HL-60 (cell line): ENCODE data around the gene TTI1.
"Not testable (repeated sequence)": the region's sequence is repeated elsewhere in the genome, so short reads cannot be mapped to it uniquely, and the experiment has no call there.

Experiments
- DNase-seq, 2 experiments: peaks; one replicate each; pipeline ENCODE4 v3.0.0-alpha.2; 2010 to 2020; ENCODE audit warnings: low read depth in 1 of 2, low spot score in 1 of 2
- H3K27ac ChIP-seq: fragments of 250-450 bp; sonication (Bioruptor Pico); replicated peaks from 2 replicates; pipeline ENCODE4 v1.5.1; 2020; ENCODE audit warnings: mild to moderate bottlenecking, moderate library complexity
- H3K27me3 ChIP-seq: fragments of 250-450 bp; sonication (Bioruptor Pico); 2 replicates; pipeline ENCODE4 v1.5.1; 2021; ENCODE audit warnings: mild to moderate bottlenecking, moderate library complexity; ENCODE audit not compliant: insufficient read depth, poor library complexity, severe bottlenecking
- H3K4me3 ChIP-seq: replicated peaks from 2 replicates; pipeline ENCODE4 v1.5.1; 2011; ENCODE audit warnings: mild to moderate bottlenecking, control low read depth, low read length; ENCODE audit not compliant: insufficient read depth
- GABPA ChIP-seq: IDR thresholded peaks from 2 replicates; pipeline ENCODE4 v1.6.1; 2012; ENCODE audit warnings: low read depth
- POLR2AphosphoS5 ChIP-seq: IDR thresholded peaks from 2 replicates; pipeline ENCODE4 v1.6.1; 2012; ENCODE audit warnings: low read depth
- SPI1 ChIP-seq: IDR thresholded peaks from 2 replicates; pipeline ENCODE4 v1.6.1; 2012; ENCODE audit warnings: low read depth, mild to moderate bottlenecking, borderline replicate concordance
- TF ChIP-seq, protein P1 (sequence below): IDR thresholded peaks from one replicate; pipeline ENCODE4 v1.5.1; 2011; ENCODE audit warnings: low read length, control low read depth, inconsistent platforms; ENCODE audit not compliant: insufficient read depth
- TF ChIP-seq, protein P2 (sequence below): IDR thresholded peaks from 2 replicates; pipeline ENCODE4 v1.6.1; 2012; ENCODE audit warnings: low read depth; ENCODE audit not compliant: insufficient replicate concordance

The TTI1 gene

DNA sequence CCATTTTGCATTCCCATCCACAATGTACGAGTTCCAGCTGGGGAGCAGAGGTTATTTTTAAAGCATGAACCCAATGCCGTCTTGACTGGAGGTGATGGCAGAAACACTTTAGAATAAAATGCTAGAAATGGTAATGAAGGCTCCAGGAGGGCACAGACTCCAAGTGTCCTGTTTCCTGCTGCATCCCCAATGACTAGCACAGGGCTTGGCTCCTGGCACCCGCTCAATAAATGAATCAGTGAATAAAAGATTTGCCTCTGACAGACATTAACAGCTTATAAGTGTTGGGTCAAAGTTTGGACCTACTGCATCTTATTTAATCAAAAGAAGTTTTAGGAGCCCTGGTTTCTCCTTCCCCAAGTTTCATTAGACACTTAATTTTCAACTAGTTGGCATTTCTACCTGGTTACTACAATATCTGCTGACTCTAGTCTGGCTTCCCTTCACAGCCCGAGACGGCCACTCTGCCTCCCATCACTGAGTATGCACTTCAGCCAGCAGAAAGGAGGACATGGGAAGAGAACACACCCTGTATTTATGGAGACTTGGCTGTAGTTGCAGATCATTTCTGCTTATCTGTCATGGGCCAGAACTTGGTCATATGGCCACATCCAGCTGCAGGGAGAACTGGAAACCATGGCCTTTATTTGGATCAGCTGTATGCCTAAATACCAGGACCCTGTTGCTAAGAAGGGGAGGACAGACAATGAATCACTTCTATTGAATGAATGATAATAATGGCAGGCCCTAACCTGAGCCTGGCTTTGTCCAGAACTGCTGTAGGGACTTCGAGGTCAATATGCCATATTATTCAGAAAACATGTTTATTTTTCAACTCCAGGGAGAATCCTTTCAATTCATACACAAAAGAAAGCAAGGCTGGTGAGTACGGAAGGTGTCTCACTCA, 63.1 kb downstream of the TTI1 start:
- no peak overlapping the region for H3K4me3 ChIP-seq
- H3K27me3 ChIP-seq, result no peaks in the 10 kb centered on the region
- no peak for TF ChIP-seq GABPA
- TF ChIP-seq, protein P1, sequence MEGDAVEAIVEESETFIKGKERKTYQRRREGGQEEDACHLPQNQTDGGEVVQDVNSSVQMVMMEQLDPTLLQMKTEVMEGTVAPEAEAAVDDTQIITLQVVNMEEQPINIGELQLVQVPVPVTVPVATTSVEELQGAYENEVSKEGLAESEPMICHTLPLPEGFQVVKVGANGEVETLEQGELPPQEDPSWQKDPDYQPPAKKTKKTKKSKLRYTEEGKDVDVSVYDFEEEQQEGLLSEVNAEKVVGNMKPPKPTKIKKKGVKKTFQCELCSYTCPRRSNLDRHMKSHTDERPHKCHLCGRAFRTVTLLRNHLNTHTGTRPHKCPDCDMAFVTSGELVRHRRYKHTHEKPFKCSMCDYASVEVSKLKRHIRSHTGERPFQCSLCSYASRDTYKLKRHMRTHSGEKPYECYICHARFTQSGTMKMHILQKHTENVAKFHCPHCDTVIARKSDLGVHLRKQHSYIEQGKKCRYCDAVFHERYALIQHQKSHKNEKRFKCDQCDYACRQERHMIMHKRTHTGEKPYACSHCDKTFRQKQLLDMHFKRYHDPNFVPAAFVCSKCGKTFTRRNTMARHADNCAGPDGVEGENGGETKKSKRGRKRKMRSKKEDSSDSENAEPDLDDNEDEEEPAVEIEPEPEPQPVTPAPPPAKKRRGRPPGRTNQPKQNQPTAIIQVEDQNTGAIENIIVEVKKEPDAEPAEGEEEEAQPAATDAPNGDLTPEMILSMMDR, result no peak
- no peak for DNase-seq
- no peak overlapping the region for H3K27ac ChIP-seq

DNA sequence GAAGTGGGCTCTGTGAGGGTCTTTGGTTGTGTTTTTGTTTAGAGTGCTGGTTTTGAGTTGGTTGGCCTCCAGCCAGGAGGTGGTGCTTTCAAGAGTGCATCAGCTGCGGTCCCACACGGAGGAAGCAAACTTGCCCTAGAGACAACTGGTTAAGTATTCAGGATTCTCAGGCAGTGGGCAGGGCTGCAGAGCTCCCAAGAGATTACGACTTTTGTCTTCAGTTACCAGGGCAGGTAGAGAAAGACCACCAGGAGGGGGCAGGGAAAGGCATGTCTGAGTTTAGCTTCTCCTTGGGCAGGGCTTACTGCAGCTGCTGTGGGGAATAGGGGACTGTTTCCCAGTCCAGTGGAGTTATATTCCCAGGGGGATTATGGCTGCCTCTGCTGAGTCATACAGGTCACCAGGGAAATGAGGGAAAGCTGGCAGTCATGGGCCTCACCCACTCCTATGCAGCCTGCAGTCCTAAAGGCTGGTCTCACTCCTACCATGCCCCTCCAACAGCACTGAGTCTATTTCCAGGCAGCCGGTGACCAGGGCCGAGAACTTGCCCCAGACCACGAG, 64.3 kb downstream of the TTI1 start:
- TF ChIP-seq, protein P2, sequence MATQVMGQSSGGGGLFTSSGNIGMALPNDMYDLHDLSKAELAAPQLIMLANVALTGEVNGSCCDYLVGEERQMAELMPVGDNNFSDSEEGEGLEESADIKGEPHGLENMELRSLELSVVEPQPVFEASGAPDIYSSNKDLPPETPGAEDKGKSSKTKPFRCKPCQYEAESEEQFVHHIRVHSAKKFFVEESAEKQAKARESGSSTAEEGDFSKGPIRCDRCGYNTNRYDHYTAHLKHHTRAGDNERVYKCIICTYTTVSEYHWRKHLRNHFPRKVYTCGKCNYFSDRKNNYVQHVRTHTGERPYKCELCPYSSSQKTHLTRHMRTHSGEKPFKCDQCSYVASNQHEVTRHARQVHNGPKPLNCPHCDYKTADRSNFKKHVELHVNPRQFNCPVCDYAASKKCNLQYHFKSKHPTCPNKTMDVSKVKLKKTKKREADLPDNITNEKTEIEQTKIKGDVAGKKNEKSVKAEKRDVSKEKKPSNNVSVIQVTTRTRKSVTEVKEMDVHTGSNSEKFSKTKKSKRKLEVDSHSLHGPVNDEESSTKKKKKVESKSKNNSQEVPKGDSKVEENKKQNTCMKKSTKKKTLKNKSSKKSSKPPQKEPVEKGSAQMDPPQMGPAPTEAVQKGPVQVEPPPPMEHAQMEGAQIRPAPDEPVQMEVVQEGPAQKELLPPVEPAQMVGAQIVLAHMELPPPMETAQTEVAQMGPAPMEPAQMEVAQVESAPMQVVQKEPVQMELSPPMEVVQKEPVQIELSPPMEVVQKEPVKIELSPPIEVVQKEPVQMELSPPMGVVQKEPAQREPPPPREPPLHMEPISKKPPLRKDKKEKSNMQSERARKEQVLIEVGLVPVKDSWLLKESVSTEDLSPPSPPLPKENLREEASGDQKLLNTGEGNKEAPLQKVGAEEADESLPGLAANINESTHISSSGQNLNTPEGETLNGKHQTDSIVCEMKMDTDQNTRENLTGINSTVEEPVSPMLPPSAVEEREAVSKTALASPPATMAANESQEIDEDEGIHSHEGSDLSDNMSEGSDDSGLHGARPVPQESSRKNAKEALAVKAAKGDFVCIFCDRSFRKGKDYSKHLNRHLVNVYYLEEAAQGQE, result no peak
- no peaks in the 10 kb centered on the region for H3K27me3 ChIP-seq
- no peak overlapping the region for H3K27ac ChIP-seq
- no peak for DNase-seq
- H3K4me3 ChIP-seq, result no peak overlapping the region

DNA sequence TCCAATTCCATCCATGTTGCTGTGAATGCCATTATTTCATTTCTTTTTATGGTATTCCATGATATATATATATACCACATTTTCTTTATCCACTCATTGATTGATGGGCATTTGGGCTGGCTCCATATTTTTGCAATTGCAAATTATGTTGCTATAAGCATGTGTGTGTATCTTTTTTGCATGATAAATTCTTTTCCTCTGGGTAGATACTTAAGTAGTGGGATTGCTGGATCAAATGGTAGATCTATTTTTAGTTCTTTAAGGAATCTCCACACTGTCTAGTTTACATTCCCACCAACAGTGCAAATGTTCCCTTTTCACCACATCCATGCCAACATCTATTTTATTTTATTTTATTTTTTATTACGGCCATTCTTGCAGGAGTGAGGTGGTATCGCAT, 69.8 kb downstream of the TTI1 start:
- not testable (repeated sequence) for H3K27ac ChIP-seq, H3K4me3 ChIP-seq, H3K27me3 ChIP-seq, DNase-seq

DNA sequence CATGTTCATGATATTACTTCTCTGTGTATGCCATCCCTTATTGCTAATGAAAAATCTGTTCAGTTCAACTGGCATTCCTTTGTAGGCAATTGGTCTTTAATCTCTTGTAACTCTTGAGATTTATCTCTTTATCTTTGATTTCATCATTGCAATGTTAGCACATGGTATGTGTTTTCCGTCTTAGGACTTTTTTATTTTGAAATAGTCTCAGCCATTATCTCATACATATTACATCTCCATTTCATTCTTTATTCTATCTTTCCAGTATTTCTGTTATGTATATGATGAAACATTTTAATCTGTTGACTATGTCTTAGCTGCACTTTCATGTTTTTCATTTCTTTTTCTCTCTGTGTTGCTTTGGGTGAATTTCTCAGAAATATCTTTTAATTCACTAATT, 72.2 kb downstream of the TTI1 start:
- Histone ChIP-seq H3K27me3 (peaks cover 6% of the 10 kb centered on the region), H3K27ac (no peak overlapping the region), H3K4me3 (no peak overlapping the region)
- no peak for DNase-seq
- TF ChIP-seq, protein P2, result no peak
- TF ChIP-seq POLR2AphosphoS5 (no peak), GABPA (no peak), SPI1 (no peak)
- TF ChIP-seq, protein P1, result no peak
